Stimulated activated CD4-positive, alpha-beta T cell treated with anti-CD3 and anti-CD28 coated beads, Interleukin-4, amount 100 ng/mL, for 4 hours (primary cell): ENCODE measurements around the gene DPEP3.
"Not testable (repeated sequence)": the region's sequence is repeated elsewhere in the genome, so short reads cannot be mapped to it uniquely, and the experiment has no call there.

Source experiments
- DNase-seq, 2 experiments: peaks; one replicate each; pipeline ENCODE4 v3.0.0-alpha.2; 2020

Gene DPEP3

GRCh38 chr16:67979955-67980678 lies at the start of gene DPEP3:
Gene DPEP3 (minus strand): TSS chr16:67980499. CDS start chr16:67980380, 119 bp downstream.
- DNase-seq: no peak

- DNase-seq: no peak
Measured at GRCh38 chr16:68028996-68029395, 48.7 kb upstream of the DPEP3 start.

- peak; percentile 91 to 92 for DNase-seq
Measured at GRCh38 chr16:68022728-68023537, 42.6 kb upstream of the DPEP3 start, which contains the start of the genes DDX28 and DUS2. Gene DDX28 (minus strand): TSS chr16:68023232. CDS start chr16:68023202, 30 bp downstream. Gene DUS2 (plus strand): TSS chr16:68023284. CDS start chr16:68038024, 14,740 bp downstream.

GRCh38 chr16:68022278-68022727 lies 42.0 kb upstream of the DPEP3 start:
- DNase-seq: no peak

- DNase-seq: no peak
Measured at GRCh38 chr16:68021490-68021889, 41.2 kb upstream of the DPEP3 start.

GRCh38 chr16:68019167-68019680 lies 38.9 kb upstream of the DPEP3 start:
- DNase-seq: no peak

GRCh38 chr16:68015681-68016080 lies 35.4 kb upstream of the DPEP3 start, which contains the start of gene DPEP2NB:
Gene DPEP2NB (minus strand): TSS chr16:68015911. CDS start chr16:68015770, 141 bp downstream.
- DNase-seq: no peak

GRCh38 chr16:68013440-68013839 lies 33.1 kb upstream of the DPEP3 start:
- DNase-seq: no peak

- DNase-seq: not testable (repeated sequence)
Measured at GRCh38 chr16:68009872-68010271, 29.6 kb upstream of the DPEP3 start.

GRCh38 chr16:68009157-68009735 lies 28.9 kb upstream of the DPEP3 start:
- no peak for DNase-seq

GRCh38 chr16:68005786-68006286 lies 25.5 kb upstream of the DPEP3 start:
- peak in 1 of 2 experiments; percentile 21 for DNase-seq

- no peak for DNase-seq
Measured at GRCh38 chr16:68005211-68005610, 24.9 kb upstream of the DPEP3 start.

- DNase-seq: no peak
Measured at GRCh38 chr16:68003031-68003430, 22.7 kb upstream of the DPEP3 start.

- DNase-seq: no peak
Measured at GRCh38 chr16:68000450-68000849, 20.2 kb upstream of the DPEP3 start.

- DNase-seq: no peak
Measured at GRCh38 chr16:67999985-68000384, 19.7 kb upstream of the DPEP3 start.

GRCh38 chr16:67998779-67999688 lies 18.7 kb upstream of the DPEP3 start, which contains the start of gene DPEP2:
Gene DPEP2 (minus strand): TSS chr16:67999484. CDS start chr16:67993212, 6,272 bp downstream.
- DNase-seq: peak in 1 of 2 experiments; percentile 35

GRCh38 chr16:67998231-67998778 lies 18.0 kb upstream of the DPEP3 start:
- DNase-seq: not testable (repeated sequence)

- DNase-seq: no peak
Measured at GRCh38 chr16:67996666-67997065, 16.4 kb upstream of the DPEP3 start.

GRCh38 chr16:67995423-67995822 lies 15.1 kb upstream of the DPEP3 start:
- DNase-seq: no peak

- not testable (repeated sequence) for DNase-seq
Measured at GRCh38 chr16:67994040-67994408, 13.7 kb upstream of the DPEP3 start.
